ENCODE results near the gene ARHGAP21. TPM values are rescaled to one million over a fixed set of nuclear protein-coding genes. Genes with fewer than 3 reads are reported as not detected.
"Not testable (repeated sequence)": the region's sequence is repeated elsewhere in the genome, so short reads cannot be mapped to it uniquely, and the experiment has no call there.

The ARHGAP21 gene
- total and polyA plus RNA-seq, 2 donors from 2014 or later = 12.7 to 74.3 TPM

- H3K4me1 ChIP-seq (ENCODE audit: control insufficient read depth in 2 of 3, insufficient read depth in 2 of 3, low read depth in 1 of 3, low read length in 3 of 3); intact Hi-C loops (cut with DNase I); FAIRE-seq; H3K9me3 ChIP-seq (ENCODE audit: control insufficient read depth in 2 of 3, insufficient read depth in 1 of 3, low read length in 3 of 3); H3K9ac ChIP-seq (ENCODE audit: low read length in 3 of 3); H3K36me3 ChIP-seq (ENCODE audit: control insufficient read depth in 2 of 3, insufficient read depth in 3 of 3, low read length in 3 of 3); DNase-seq; H3K4me3 ChIP-seq (ENCODE audit: low read length in 3 of 3); H3K27ac ChIP-seq (ENCODE audit: low read depth in 2 of 2, low read length in 2 of 2); H3K27me3 ChIP-seq (ENCODE audit: control insufficient read depth, insufficient read depth, low read length): not testable (repeated sequence)
Measured at GRCh38 chr10:24656326-24656725, 67.4 kb downstream of the ARHGAP21 start.

- intact Hi-C loops (cut with DNase I) = no loop called here
- TF ChIP-seq CTCF (IDR thresholded peaks at IDR 0.05; ENCODE audit: borderline replicate concordance, extremely low read depth, insufficient read depth) = no peak
- no peak overlapping the region for H3K27ac ChIP-seq (ENCODE audit: low read depth in 2 of 2, low read length in 2 of 2)
- H3K27me3 ChIP-seq (ENCODE audit: control insufficient read depth, insufficient read depth, low read length) = no peaks in the 10 kb centered on the region
- DNase-seq (no peak), FAIRE-seq (no peak)
- H3K4me3 ChIP-seq (ENCODE audit: low read length in 3 of 3) = no peak overlapping the region
- H3K36me3 ChIP-seq (ENCODE audit: control insufficient read depth in 2 of 3, insufficient read depth in 3 of 3, low read length in 3 of 3) = no peaks in the 10 kb centered on the region
- no peak overlapping the region for H3K9ac ChIP-seq (ENCODE audit: low read length in 3 of 3)
- no peaks in the 10 kb centered on the region for H3K4me1 ChIP-seq (ENCODE audit: control insufficient read depth in 2 of 3, insufficient read depth in 2 of 3, low read depth in 1 of 3, low read length in 3 of 3)
- no peaks in the 10 kb centered on the region for H3K9me3 ChIP-seq (ENCODE audit: control insufficient read depth in 2 of 3, insufficient read depth in 1 of 3, low read length in 3 of 3)
Measured at GRCh38 chr10:24652381-24652957, 71.2 kb downstream of the ARHGAP21 start.

GRCh38 chr10:24651923-24652322 is 71.8 kb downstream of the ARHGAP21 start:
- no peak for TF ChIP-seq CTCF (IDR thresholded peaks at IDR 0.05; ENCODE audit: borderline replicate concordance, extremely low read depth, insufficient read depth)
- H3K4me1 ChIP-seq (ENCODE audit: control insufficient read depth in 2 of 3, insufficient read depth in 2 of 3, low read depth in 1 of 3, low read length in 3 of 3) = no peaks in the 10 kb centered on the region
- H3K36me3 ChIP-seq (ENCODE audit: control insufficient read depth in 2 of 3, insufficient read depth in 3 of 3, low read length in 3 of 3) = no peaks in the 10 kb centered on the region
- intact Hi-C loops (cut with DNase I) = no loop called here
- H3K27me3 ChIP-seq (ENCODE audit: control insufficient read depth, insufficient read depth, low read length) = no peaks in the 10 kb centered on the region
- FAIRE-seq (no peak), DNase-seq (no peak)
- H3K27ac ChIP-seq (ENCODE audit: low read depth in 2 of 2, low read length in 2 of 2) = no peak overlapping the region
- H3K9ac ChIP-seq (ENCODE audit: low read length in 3 of 3) = no peak overlapping the region
- H3K9me3 ChIP-seq (ENCODE audit: control insufficient read depth in 2 of 3, insufficient read depth in 1 of 3, low read length in 3 of 3) = no peaks in the 10 kb centered on the region
- no peak overlapping the region for H3K4me3 ChIP-seq (ENCODE audit: low read length in 3 of 3)

- Histone ChIP-seq H3K4me3 (ENCODE audit: low read length in 3 of 3) (no peak overlapping the region), H3K27me3 (ENCODE audit: control insufficient read depth, insufficient read depth, low read length) (no peaks in the 10 kb centered on the region), H3K4me1 (ENCODE audit: control insufficient read depth in 2 of 3, insufficient read depth in 2 of 3, low read depth in 1 of 3, low read length in 3 of 3) (no peaks in the 10 kb centered on the region), H3K9me3 (ENCODE audit: control insufficient read depth in 2 of 3, insufficient read depth in 1 of 3, low read length in 3 of 3) (no peaks in the 10 kb centered on the region), H3K9ac (ENCODE audit: low read length in 3 of 3) (no peak overlapping the region), H3K36me3 (ENCODE audit: control insufficient read depth in 2 of 3, insufficient read depth in 3 of 3, low read length in 3 of 3) (no peaks in the 10 kb centered on the region), H3K27ac (ENCODE audit: low read depth in 2 of 2, low read length in 2 of 2) (no peak overlapping the region)
- intact Hi-C loops (cut with DNase I) = no loop called here
- FAIRE-seq (no peak), DNase-seq (no peak)
- TF ChIP-seq CTCF (IDR thresholded peaks at IDR 0.05; ENCODE audit: borderline replicate concordance, extremely low read depth, insufficient read depth) = no peak
Measured at GRCh38 chr10:24650669-24651391, 72.9 kb downstream of the ARHGAP21 start.

Data from kidney (tissue), 14 donors.